HEK293 (cell line): ENCODE data around the gene CYREN.

Source experiments
- ATF2 ChIP-seq: fragments of 450-650 bp; formaldehyde crosslinking; IDR thresholded peaks from 2 replicates; pipeline ENCODE4 v1.5.1; 2016; ENCODE audit warnings: missing biosample characterization, missing genetic modification characterization, low read depth
- BCL11B ChIP-seq: fragments of 450-650 bp; formaldehyde crosslinking; IDR thresholded peaks from 2 replicates; pipeline ENCODE4 v1.5.1; 2016; ENCODE audit warnings: low read depth, missing biosample characterization, missing genetic modification characterization
- EGR2 ChIP-seq: fragments of 450-650 bp; formaldehyde crosslinking; IDR thresholded peaks from 2 replicates; pipeline ENCODE4 v1.5.1; 2016; ENCODE audit warnings: low read depth, missing biosample characterization, missing genetic modification characterization
- FEZF1 ChIP-seq: fragments of 450-650 bp; formaldehyde crosslinking; IDR thresholded peaks from 2 replicates; pipeline ENCODE4 v1.5.1; 2016; ENCODE audit warnings: missing biosample characterization, missing genetic modification characterization
- HOXC10 ChIP-seq: sonication (generic); formaldehyde crosslinking; IDR thresholded peaks from 2 replicates; pipeline ENCODE4 v1.8.1; 2023; ENCODE audit warnings: mild to moderate bottlenecking, missing genetic modification reagents
- HOXD13 ChIP-seq: sonication (generic); formaldehyde crosslinking; IDR thresholded peaks from 2 replicates; pipeline ENCODE4 v1.8.0; 2022; ENCODE audit warnings: missing genetic modification reagents, borderline replicate concordance
- INSM2 ChIP-seq: fragments of 450-650 bp; formaldehyde crosslinking; IDR thresholded peaks from 2 replicates; pipeline ENCODE4 v1.5.1; 2016; ENCODE audit warnings: missing biosample characterization, missing genetic modification characterization
- PRDM2 ChIP-seq: fragments of 450-650 bp; formaldehyde crosslinking; IDR thresholded peaks from 2 replicates; pipeline ENCODE4 v1.5.1; 2016; ENCODE audit warnings: missing biosample characterization, missing genetic modification characterization, borderline replicate concordance
- SCRT1 ChIP-seq: fragments of 450-650 bp; formaldehyde crosslinking; IDR thresholded peaks from 2 replicates; pipeline ENCODE4 v1.5.1; 2016; ENCODE audit warnings: missing biosample characterization, missing genetic modification characterization, borderline replicate concordance
- ZFP41 ChIP-seq: fragments of 450-650 bp; formaldehyde crosslinking; IDR thresholded peaks from 2 replicates; pipeline ENCODE4 v1.5.1; 2016; ENCODE audit warnings: missing biosample characterization, missing genetic modification characterization, borderline replicate concordance
- ZNF114 ChIP-seq: fragments of 450-650 bp; formaldehyde crosslinking; IDR thresholded peaks from 2 replicates; pipeline ENCODE4 v1.5.0; 2017; ENCODE audit warnings: missing biosample characterization, missing genetic modification characterization
- ZNF146 ChIP-seq: fragments of 450-650 bp; formaldehyde crosslinking; IDR thresholded peaks from 2 replicates; pipeline ENCODE4 v1.5.1; 2016; ENCODE audit warnings: missing biosample characterization, missing genetic modification characterization
- ZNF16 ChIP-seq: fragments of 450-650 bp; formaldehyde crosslinking; IDR thresholded peaks from 2 replicates; pipeline ENCODE4 v1.5.1; 2016; ENCODE audit warnings: low read depth, missing biosample characterization, missing genetic modification characterization
- ZNF214 ChIP-seq: fragments of 450-650 bp; formaldehyde crosslinking; IDR thresholded peaks from 2 replicates; pipeline ENCODE4 v1.5.1; 2017; ENCODE audit warnings: missing biosample characterization, mild to moderate bottlenecking, missing genetic modification characterization, borderline replicate concordance
- ZNF221 ChIP-seq: fragments of 450-650 bp; formaldehyde crosslinking; IDR thresholded peaks from 2 replicates; pipeline ENCODE4 v1.5.1; 2017; ENCODE audit warnings: missing biosample characterization, missing genetic modification characterization, borderline replicate concordance
- ZNF341 ChIP-seq: fragments of 450-650 bp; formaldehyde crosslinking; IDR thresholded peaks from 2 replicates; pipeline ENCODE4; 2016; ENCODE audit warnings: low read depth, missing biosample characterization, missing genetic modification characterization
- ZNF433 ChIP-seq: fragments of 450-650 bp; formaldehyde crosslinking; IDR thresholded peaks from 2 replicates; pipeline ENCODE4 v1.5.1; 2016; ENCODE audit warnings: missing biosample characterization, missing genetic modification characterization, low read depth
- ZNF544 ChIP-seq: fragments of 450-650 bp; formaldehyde crosslinking; IDR thresholded peaks from 2 replicates; pipeline ENCODE4 v1.5.0; 2017; ENCODE audit warnings: missing biosample characterization, missing genetic modification characterization
- ZNF561 ChIP-seq: fragments of 450-650 bp; IDR thresholded peaks from 2 replicates; pipeline ENCODE4 v1.5.1; 2018; ENCODE audit warnings: missing biosample characterization, missing genetic modification characterization, borderline replicate concordance
- ZNF639 ChIP-seq: fragments of 450-650 bp; formaldehyde crosslinking; IDR thresholded peaks from 2 replicates; pipeline ENCODE4 v1.5.1; 2016; ENCODE audit warnings: missing biosample characterization, missing genetic modification characterization
- ZNF768 ChIP-seq: fragments of 450-650 bp; formaldehyde crosslinking; IDR thresholded peaks from 2 replicates; pipeline ENCODE4 v1.5.1; 2018; ENCODE audit warnings: missing biosample characterization, mild to moderate bottlenecking, missing genetic modification characterization
- ZNF785 ChIP-seq: fragments of 450-650 bp; formaldehyde crosslinking; IDR thresholded peaks from 2 replicates; pipeline ENCODE4 v1.5.1; 2016; ENCODE audit warnings: missing biosample characterization, missing genetic modification characterization
- ZNF843 ChIP-seq: fragments of 450-650 bp; formaldehyde crosslinking; IDR thresholded peaks from 2 replicates; pipeline ENCODE4 v1.5.1; 2016; ENCODE audit warnings: missing biosample characterization, missing genetic modification characterization
- ZSCAN5A ChIP-seq: fragments of 450-650 bp; formaldehyde crosslinking; IDR thresholded peaks from 2 replicates; pipeline ENCODE4 v1.5.1; 2016; ENCODE audit warnings: missing biosample characterization, missing genetic modification characterization
- TF ChIP-seq, protein P1 (sequence below): fragments of 450-650 bp; formaldehyde crosslinking; IDR thresholded peaks from 2 replicates; pipeline ENCODE4 v1.5.1; 2016; ENCODE audit warnings: missing biosample characterization, missing genetic modification characterization
- TF ChIP-seq, protein P2 (sequence below): fragments of 450-650 bp; formaldehyde crosslinking; IDR thresholded peaks from 2 replicates; pipeline ENCODE4 v1.5.1; 2017; ENCODE audit warnings: missing biosample characterization, missing genetic modification characterization

Gene CYREN

DNA sequence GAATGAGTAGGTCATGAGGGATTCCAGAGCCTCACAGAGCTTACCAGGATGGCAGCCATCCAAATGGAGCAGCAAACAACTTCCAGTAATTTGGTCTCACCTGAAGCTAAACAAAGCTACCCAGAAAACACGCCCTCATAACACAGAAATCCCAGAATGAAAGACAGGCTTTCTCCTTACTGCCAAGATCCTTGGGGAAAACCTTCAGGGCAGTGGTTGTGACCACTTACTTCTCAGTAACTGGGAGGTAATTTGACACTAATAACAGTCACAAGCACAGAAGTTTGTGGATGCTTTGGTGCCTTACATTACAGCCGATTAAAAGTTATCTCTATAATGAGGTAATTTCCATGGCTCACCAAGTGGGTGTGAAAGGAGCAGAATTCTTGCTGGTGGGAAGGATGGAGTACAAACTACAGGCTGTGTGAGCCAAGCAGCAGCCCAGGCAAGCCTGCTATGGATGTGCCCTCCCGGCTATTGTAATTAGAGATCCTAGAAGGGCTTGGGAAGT is 30.4 kb upstream of the CYREN start (continued):
- TF ChIP-seq ZNF768 (tag by site-specific recombination) (no peak), ZNF146 (no peak), ZNF843 (tag by site-specific recombination) (no peak), PRDM2 (no peak), ZNF544 (no peak), ZSCAN5A (tag by site-specific recombination) (no peak), ZNF639 (tag by site-specific recombination) (no peak), ZNF214 (tag by site-specific recombination) (no peak), FEZF1 (tag by site-specific recombination) (no peak), ZNF341 (tag by site-specific recombination) (no peak), ZNF16 (tag by site-specific recombination) (no peak), ZFP41 (tag by site-specific recombination) (no peak), ZNF561 (0 out of 2 replicates have a peak, but pooled peaks have one; percentile 14), ZNF221 (tag by site-specific recombination) (no peak), ZNF114 (tag by site-specific recombination) (no peak), HOXC10 (CRISPR knock-in tag) (no peak), EGR2 (no peak), ZNF433 (tag by site-specific recombination) (no peak), ATF2 (tag by site-specific recombination) (0 out of 2 replicates have a peak, but pooled peaks have one; percentile 10), HOXD13 (CRISPR knock-in tag) (no peak), BCL11B (tag by site-specific recombination) (no peak), INSM2 (tag by site-specific recombination) (no peak), SCRT1 (tag by site-specific recombination) (no peak), ZNF785 (tag by site-specific recombination) (no peak)
- TF ChIP-seq, protein P1, sequence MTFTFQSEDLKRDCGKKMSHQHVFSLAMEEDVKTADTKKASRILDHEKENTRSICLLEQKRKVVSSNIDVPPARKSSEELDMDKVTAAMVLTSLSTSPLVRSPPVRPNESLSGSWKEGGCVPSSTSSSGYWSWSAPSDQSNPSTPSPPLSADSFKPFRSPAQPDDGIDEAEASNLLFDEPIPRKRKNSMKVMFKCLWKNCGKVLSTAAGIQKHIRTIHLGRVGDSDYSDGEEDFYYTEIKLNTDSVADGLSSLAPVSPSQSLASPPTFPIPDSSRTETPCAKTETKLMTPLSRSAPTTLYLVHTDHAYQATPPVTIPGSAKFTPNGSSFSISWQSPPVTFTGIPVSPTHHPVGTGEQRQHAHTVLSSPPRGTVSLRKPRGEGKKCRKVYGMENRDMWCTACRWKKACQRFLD (tag by site-specific recombination): no peak
- TF ChIP-seq, protein P2, sequence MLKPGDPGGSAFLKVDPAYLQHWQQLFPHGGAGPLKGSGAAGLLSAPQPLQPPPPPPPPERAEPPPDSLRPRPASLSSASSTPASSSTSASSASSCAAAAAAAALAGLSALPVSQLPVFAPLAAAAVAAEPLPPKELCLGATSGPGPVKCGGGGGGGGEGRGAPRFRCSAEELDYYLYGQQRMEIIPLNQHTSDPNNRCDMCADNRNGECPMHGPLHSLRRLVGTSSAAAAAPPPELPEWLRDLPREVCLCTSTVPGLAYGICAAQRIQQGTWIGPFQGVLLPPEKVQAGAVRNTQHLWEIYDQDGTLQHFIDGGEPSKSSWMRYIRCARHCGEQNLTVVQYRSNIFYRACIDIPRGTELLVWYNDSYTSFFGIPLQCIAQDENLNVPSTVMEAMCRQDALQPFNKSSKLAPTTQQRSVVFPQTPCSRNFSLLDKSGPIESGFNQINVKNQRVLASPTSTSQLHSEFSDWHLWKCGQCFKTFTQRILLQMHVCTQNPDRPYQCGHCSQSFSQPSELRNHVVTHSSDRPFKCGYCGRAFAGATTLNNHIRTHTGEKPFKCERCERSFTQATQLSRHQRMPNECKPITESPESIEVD: peak; percentile 63
